GM19397 (cell line): ENCODE results near the gene CYP27C1.
"Not testable (repeated sequence)": the region's sequence is repeated elsewhere in the genome, so short reads cannot be mapped to it uniquely, and the experiment has no call there.

ENCODE experiments used
- ATAC-seq: cut with Tn5 transposase; IDR thresholded peaks from one replicate; pipeline ENCODE4 v1.9.1; 2021; ENCODE audit warnings: mild to moderate bottlenecking, moderate library complexity; ENCODE audit not compliant: unreplicated experiment

Gene CYP27C1

DNA sequence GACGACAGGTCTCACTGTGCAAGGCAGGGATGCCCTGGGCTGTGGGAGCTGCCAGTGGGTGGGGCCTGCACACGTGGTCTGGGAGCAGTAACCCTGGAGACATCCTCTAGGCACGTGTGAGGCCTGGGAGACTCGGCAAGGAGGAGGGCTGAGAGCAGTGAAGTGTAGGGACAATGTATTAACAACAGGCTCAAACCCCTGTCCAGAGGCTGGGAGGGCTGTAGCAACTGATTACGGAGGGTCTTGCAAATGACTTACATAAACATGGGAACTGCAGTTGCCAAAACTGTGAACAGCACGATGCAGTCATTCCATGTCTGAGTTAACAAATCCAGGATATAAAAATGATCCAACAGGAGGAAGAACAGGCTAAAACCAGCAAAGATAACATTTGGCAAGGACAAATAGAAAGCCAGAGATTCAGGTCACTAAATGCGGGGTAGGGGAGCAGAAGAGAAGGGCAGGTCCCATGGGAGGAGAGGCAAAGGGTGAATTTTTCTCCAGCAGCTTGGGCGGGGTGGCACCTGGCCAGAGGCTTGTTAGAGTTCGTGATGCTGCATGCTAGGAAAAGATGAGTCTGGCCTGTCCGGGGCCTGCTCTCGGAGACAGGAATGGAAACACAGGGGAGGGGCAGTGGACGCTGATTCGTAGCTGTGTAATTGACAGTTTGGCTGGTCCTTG is 44.9 kb downstream of the CYP27C1 start:
- no peak for ATAC-seq

DNA sequence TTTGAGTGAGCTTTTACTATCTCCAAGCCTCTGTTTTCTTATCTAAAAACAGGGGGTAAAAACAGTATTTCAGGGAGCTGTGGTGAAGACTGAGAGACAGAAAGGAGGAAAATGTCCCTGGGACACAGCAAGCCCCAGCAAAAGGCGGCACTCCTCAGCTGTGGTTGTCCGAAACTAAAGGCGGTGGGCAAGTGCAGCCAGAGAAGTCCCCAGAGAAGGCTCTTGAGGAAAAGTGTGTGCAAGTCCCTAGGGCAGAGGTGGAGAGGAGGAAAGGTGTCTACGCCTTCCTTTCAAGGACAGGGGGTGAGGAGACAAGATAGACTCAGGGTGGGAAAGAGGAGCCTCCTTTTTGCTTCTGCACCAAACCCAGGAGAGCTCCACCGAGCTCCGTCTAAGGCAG is 45.5 kb downstream of the CYP27C1 start:
- ATAC-seq: no peak

DNA sequence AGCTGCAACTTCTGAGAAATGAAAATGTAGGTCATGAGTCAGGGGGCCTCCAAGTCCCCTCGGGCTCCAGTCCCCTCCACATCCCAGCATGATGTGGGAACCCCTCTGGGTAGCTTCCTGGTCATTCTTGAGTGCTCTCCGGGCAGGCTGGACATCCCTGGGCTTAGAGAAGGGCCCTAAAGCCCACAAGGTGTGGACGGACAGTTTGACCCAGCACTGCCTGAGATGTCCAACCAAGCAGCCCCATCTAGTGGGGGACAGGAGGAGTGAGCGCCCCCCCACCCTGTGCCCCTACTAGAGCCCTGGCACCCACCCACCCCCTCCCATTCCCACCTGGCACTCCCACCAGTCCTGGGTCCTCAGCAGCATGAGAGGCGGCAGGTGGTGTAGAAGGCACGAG is 46.0 kb downstream of the CYP27C1 start:
- no peak for ATAC-seq

DNA sequence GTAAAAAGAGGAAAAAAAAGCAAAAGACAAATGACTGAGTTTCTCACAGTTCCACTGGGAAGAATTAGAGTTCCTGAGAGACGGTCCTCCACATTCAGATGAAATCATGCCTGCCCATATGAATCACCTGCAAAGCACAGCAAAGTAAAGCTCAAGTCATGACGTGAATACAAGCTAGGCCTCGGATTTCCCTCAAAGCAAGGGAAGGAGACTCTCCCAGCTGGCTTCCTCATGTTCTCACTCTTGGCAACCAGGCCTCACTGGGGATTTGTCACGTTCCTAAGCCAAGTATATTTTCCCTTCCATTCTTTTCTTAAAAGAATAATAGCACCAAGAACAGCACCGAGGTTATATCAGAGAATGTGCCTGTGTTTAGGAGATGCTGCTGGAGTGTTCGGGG is 47.0 kb downstream of the CYP27C1 start:
- no peak for ATAC-seq

DNA sequence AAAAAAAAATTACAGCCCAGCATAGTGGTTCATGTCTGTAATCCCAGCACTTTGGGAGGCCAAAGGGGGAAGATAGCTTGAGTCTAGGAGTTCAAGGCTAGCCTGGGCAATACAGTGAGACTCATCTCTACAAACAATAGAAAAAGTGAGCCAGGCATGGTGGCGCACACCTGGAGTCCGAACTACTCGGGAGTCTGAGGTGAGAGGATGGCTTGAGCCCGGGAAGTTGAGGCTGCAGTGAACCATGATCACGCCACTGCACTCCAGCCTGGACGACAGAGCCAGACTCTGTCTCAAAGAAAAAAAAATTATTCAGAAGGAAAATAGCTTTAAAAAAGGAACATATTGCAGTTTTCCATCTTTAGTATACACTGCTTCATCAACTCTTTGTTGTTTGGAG is 47.8 kb downstream of the CYP27C1 start:
- ATAC-seq: no peak

DNA sequence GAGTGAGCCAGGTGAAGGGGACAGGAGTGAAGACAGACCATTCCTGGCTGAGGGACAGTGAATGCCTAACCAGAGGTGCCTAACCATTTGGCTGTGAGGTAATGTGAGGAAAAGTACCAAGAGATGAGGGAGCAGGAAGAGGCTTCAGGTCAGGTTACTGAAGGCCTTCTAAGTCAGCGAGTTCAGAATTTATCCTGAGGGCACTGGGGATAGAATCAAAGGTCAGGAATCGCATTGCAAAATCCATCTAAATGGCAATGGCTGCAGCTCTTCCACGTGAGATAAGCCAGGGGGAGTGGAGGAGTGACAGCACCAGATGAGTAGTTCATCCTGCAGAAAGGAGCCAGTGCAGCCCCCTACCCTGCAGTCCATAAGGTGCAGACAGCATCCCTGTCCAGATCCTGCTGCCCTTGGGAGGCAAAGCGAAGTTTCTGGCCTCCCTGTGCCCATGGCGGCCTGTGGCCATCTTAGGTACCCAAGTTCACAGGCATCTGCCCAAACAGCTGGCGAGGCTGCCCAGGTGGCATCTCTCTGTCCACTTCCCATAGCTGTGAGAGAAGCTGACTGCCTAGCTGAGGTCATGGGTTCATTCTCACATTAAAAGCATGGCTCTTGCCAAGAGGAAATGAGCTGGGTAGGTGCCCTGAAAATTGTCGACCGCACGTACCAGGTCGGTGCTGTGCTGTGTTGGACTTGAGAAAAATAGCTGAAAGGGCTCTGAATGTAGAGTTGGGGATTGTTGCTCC is 49.5 kb downstream of the CYP27C1 start:
- no peak for ATAC-seq

DNA sequence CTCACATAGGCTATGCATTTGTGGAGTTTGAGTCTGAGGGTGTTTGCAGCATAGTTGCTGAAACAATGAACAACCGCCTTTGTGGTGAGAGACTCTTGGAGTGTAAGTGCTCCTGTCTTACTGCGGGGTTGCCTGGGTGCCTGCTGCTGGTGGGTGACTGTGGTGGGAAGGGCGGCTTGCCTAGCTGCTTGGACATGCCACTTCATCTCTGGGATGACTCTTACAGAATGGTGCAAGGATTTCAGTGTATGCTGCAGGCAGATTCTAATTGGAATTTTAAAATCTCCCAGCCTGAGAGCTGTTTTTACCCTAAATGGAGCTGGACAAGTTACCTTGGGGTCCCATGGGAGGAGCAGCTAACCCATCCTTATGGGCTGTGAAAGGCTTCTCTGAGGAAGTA is 50.1 kb downstream of the CYP27C1 start:
- no peak for ATAC-seq

DNA sequence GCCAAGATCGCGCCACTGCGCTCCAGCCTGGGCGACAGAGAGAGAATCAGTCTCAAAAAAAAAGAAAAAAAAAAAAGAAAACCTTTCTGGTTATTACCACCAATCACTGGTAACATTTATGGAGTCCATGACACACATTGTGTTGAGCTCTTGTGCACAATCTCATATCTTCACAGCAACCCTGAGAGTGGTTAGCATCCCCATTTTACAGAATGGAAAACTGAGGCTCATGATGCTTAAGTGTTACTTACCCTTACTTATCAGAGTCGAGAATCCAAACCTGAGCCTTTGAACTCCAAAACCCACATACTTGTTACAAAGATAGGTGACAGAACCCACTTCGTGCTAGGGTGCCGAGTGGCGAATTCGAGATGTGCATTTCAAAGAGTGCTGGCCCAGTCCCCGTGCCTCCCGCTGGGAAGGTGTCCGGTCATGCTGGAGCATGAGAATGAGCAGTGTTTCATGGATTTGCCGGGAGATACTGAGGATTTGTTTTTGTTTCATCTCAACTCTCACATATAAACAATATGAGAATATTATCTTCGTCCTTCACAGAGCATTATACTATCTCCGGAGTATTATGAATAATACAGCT is 50.9 kb downstream of the CYP27C1 start:
- ATAC-seq: no peak

DNA sequence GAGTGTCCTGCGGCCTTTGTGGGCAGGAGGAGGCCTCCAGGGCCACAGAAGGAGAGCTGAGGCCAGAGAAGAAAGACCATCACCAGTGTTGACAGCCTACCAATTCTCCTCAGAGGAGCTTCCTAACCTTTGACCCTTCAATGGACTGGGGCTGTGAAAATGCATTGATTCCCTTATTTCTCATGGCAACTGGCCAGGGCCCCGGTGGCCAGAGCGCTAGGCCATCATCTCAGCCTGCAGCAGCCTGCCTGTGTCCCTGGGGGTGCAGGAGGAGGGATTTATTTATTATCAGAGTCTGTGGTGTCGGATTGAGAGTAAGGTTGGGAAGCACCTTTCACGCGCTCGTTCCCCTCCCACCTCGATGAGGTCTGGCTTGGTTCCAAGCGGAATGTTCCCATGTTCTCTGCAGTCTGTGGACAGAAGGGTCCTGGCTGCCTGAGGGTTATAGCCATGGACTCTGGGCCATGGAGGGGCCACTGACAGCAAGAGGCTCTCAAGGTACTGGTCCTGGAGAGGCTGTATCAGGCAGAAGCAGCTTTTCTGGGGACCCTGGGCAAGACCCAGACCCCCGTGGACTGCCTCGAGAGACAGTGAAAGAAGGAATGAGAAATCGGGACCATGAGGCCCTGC is 53.8 kb downstream of the CYP27C1 start:
- ATAC-seq: no peak

DNA sequence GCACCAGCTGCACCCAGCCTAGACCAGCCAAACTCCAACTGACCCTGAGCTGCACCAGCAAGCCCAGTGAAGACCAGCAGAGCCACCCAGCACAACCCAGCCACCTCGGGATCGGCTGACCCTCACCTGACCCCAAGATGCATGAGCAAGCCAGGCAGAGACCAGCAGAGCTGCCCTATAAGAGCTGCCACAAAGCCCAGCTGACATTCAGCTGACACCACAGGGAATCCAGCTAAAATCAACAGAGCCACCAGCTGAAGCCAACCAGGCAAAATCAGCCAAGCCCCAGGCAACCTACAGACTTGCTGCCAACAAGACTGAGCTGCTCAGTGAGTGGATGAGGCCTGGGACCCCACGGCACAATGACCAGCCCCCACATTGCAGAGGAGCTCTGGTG is 54.6 kb downstream of the CYP27C1 start:
- no peak for ATAC-seq

DNA sequence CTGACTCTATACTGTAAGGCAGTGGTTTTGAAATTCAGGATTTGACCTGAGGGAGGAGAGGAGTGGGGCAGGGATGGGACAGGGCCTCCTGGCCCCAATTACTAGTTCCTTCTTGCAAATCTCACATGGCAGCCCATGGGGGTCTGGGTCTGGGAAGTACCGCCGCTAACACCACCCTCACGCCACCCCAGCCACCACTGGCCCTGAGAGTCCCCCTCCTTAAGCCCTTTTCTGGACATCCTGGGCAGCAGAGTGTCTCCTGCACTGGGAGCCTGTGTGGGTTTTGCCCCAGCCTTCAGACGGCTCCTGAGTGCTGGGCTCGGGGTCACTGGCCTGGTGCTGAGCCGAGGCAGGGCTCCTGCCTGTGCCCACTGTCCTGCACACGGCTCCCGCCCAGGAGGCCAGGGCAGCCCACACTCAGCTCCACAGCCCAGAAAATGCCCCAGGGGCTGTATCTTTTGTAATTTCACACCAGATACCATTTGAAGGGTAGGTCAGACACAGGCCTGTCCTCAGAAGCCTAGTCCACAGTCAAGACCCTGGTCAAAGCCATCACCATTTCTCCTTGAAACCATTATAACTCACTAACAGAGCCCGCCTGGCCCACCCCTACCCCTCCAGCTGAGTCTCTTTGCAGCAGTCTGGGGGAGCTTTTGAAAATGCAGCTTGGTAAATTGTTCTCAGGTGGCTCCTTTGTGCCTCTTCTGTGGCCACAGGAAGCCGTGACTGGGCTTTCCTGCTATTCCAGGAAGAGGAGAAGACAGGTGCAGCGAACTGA is 55.1 kb downstream of the CYP27C1 start:
- no peak for ATAC-seq

DNA sequence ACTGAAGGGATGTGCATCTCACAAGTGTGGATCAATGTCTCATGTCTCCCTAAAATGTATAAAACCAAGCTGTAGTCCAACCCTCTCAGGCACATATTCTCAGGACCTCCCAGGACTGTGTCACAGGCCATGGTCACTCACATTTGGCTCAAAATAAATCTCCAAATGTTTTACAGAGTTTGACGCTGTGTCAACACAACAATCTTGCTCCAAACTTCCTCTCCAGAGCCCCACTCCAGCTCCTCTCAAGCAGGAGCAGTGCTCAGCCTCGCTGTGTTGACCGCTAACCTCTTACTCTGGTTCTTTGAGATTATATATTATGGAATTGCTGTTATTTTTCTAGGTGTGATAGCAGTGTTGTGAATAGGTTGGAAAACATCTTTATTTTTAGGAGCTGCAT is 56.2 kb downstream of the CYP27C1 start:
- ATAC-seq: no peak

DNA sequence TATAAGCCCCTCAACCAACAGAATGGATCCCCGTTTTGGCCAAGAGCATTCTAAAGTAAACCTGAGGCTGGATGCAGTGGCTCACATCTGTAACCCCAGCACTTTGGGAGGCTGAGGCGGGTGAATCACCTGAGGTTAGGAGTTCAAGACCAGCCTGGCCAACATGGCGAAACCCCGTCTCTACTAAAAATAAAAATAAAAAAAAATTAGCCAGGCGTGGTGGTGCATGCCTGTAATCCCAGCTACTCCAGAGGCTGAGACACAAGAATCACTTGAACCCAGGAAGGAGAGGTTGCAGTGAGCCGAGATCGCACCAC is 57.1 kb downstream of the CYP27C1 start:
- ATAC-seq: not testable (repeated sequence)

DNA sequence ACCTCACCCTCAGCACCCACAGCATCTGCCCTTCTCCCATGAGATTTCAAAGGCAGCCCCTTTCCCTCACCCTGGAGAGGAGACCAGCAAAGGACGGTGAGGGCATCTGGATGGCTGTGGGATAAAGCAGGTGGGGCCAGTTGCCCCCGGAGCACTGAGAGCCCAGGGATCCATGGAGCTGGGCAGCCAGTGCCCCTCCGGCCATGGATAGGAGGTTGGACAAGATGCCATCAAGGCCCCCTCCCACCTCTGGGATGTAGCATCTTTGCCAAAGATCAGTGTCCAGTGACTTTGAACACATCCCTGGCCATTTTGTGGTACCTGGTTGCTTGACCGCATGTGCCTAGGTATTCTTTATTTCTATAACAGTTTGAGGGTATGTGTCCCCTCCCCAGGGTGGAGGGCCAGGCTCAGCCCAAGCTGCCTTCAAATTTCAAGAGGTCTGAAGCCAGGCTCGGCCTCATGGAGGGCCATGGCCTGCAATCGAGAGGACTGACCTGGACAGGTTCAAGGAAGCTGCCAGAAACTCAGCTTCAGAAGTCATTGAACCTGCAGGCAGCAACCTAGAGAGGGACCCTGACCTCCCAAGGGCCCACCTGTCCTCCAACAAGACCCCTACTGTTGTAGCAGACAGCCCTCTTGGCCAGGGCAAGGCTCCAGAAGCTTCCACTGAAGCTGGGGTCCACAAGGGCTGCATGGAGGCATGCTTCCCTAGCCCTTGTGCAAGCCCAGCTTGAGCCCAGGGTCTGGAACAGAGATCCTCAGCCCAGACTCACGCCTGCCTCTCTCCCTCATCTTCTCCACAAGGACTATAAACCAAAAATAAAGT is 57.6 kb downstream of the CYP27C1 start:
- ATAC-seq: no peak

DNA sequence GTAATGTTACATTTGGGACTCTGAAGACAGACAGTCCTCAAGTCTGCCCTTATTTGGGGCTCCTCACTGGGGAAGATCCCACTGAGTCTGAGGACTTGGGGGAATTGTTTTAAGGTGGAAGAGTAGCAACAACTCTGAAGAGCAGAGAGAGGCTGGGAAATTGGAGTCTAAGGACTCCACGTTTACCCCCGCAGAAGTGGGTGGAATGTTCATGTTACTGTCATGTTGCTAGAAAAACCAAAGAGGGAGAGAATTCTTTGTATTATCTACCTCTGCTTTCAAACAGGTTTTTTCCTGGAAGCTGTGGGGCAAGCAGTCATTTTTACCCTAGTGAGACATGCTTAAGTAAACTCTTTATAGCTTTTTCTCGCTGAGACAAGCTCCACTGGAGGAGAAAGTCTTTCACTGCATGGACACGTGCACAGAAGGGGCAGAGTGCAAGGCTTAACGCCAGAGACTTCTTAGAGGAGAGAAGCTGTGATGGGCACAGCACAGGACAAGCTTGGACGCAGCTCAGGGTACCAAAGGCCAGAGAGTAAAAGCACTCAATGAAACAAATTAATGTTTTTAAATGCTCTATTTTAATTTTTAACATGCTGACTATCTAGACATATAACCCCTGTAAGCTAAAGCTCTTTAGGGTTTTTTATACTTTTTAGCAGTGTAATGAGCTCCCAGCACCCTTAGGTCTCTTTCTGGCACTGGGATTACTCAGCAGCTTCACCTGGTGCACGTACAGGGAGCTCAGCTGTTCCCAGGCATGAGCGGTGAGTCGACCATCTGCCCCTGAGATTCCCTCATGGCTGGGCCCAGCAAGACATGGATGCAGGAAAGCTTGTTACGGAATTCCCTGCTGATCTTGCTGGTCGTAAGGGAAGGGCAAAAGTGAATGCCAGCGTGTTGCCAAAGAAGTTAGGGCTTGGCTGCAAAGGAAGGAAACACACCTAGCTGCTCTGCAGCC is 58.6 kb downstream of the CYP27C1 start:
- ATAC-seq: no peak

DNA sequence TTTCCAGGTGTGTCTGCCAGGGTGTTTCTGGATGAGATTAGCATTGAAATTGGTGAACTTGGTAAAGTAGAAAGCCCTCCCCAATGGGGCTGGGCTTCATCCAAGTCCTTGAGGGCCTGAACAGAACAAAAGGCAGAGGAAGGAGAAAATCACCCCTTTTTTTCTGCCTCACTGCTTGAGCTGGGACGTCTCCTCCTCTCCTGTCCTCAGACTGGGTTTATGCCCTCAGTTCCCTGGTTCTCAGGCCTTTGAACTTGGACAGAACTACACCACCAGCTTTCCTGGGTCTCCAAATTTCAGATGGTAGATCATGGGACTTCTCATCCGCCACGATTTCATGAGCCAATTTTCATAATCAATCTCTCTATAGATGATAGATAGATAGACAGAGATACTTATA is 59.4 kb downstream of the CYP27C1 start:
- ATAC-seq: no peak

DNA sequence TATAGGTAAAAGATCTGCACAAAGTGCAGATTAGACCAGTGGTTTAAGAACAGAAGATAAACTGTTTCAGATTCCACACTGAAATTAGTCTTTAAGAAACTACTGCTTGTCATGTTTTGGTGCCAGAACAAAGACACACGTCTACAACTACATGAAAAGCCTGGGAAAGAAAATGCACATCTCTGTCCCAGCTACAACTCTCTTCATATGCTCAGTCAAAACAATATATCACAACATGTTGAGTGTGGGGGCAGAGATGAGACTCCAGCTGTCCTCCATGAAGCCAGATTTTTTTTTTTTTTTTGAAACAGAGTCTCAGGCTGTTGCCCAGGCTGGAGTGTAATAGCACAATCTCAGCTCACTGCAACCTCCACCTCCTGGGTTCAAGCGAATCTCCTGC is 60.6 kb downstream of the CYP27C1 start:
- ATAC-seq: no peak

DNA sequence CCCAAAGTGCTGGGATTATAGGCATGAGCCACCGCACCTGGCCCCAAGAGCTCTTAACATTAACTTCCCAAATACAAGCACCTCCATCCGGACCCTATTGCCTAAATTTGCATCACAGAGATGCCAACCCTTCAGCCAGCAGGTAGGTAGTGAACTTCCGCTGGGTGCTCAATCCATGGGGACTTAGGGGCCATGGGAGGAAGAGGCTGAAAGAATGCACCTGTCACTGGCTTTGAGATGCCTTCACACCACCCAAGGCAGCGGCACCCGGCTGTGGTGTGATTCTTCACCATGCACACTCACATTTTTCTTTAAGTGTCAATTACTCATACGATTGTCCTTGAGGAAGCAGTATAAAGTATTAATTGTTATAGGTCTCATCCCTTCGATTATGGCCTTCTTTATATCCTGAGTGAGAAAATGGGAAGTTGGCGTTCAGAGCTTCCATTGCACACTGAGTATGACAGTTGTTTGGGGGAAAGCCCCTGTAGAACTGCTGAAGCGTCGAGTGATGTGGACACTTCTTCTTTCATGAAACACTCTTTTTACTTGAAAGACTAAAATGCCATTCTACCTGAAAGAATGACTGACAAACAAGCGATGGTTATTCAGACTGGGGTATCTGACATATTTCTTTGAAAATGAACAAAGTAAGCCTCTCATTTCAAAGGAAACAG is 61.3 kb downstream of the CYP27C1 start:
- ATAC-seq: no peak
